GM23338 (cell line): ENCODE results near the gene PHC3. TPM values are rescaled to one million over a fixed set of nuclear protein-coding genes. Genes with fewer than 3 reads are reported as not detected.

Experiments
- ATAC-seq: fragments of 200-7000 bp; cut with Tn5 transposase; 3 replicates; pipeline ENCODE4 v1.9.1; 2020
- DNase-seq: peaks from one replicate; pipeline ENCODE4 v3.0.0-alpha.2; 2015; ENCODE audit warnings: low spot score
- H2AFZ ChIP-seq: fragments of 200-600 bp; sonication (generic); 2 replicates; pipeline ENCODE4 v1.8.0; 2016; ENCODE audit warnings: antibody characterized with exemption, mild to moderate bottlenecking, moderate library complexity
- H3F3A ChIP-seq: fragments of 200-600 bp; sonication (generic); replicated peaks from 2 replicates; pipeline ENCODE4 v1.8.0; 2017; ENCODE audit warnings: antibody characterized with exemption, mixed run types, low read depth
- H3K27ac ChIP-seq: fragments of 200-600 bp; sonication (generic); 2 replicates; pipeline ENCODE4 v1.6.1; 2016; ENCODE audit warnings: low read depth
- H3K27me3 ChIP-seq: fragments of 200-600 bp; sonication (generic); 2 replicates; pipeline ENCODE4 v1.8.0; 2016; ENCODE audit warnings: mild to moderate bottlenecking, mixed run types, moderate library complexity; ENCODE audit not compliant: insufficient read depth
- H3K36me3 ChIP-seq: fragments of 200-600 bp; sonication (generic); 2 replicates; pipeline ENCODE4 v1.8.0; 2016; ENCODE audit warnings: mild to moderate bottlenecking; ENCODE audit not compliant: insufficient read depth
- H3K4me1 ChIP-seq: fragments of 200-600 bp; sonication (generic); 2 replicates; pipeline ENCODE4 v1.8.0; 2016; ENCODE audit warnings: mild to moderate bottlenecking, moderate library complexity; ENCODE audit not compliant: insufficient read depth
- H3K4me2 ChIP-seq: fragments of 200-600 bp; sonication (generic); 2 replicates; pipeline ENCODE4 v1.7.1; 2017; ENCODE audit warnings: mixed run types
- H3K4me3 ChIP-seq: fragments of 200-600 bp; sonication (generic); 2 replicates; pipeline ENCODE4 v1.6.1; 2016; ENCODE audit warnings: mixed run types
- H3K79me2 ChIP-seq: fragments of 200-600 bp; sonication (generic); replicated peaks from 2 replicates; pipeline ENCODE4 v1.8.0; 2017; ENCODE audit warnings: mild to moderate bottlenecking; ENCODE audit not compliant: insufficient read depth
- H3K9me2 ChIP-seq: fragments of 200-600 bp; sonication (generic); 2 replicates; pipeline ENCODE4 v1.8.0; 2017; ENCODE audit not compliant: insufficient read depth
- H4K20me1 ChIP-seq: fragments of 200-600 bp; sonication (generic); replicated peaks from 2 replicates; pipeline ENCODE4 v1.8.0; 2017; ENCODE audit warnings: mild to moderate bottlenecking; ENCODE audit not compliant: insufficient read depth
- H3K27ac Mint-ChIP-seq: 2 replicates; pipeline ENCODE4 v1.8.0; 2020; ENCODE audit warnings: inconsistent platforms, mild to moderate bottlenecking, moderate library complexity, mixed read lengths
- H3K27me3 Mint-ChIP-seq: 3 replicates; pipeline ENCODE4 v1.8.0; 2022; ENCODE audit warnings: low read depth, mild to moderate bottlenecking, moderate library complexity, mixed read lengths, inconsistent platforms; ENCODE audit not compliant: insufficient read depth, poor library complexity
- H3K36me3 Mint-ChIP-seq: 3 replicates; pipeline ENCODE4 v1.8.0; 2021; ENCODE audit warnings: low read depth, mild to moderate bottlenecking, inconsistent platforms, moderate library complexity, mixed read lengths
- H3K4me1 Mint-ChIP-seq: 3 replicates; pipeline ENCODE4 v1.8.0; 2020; ENCODE audit warnings: mild to moderate bottlenecking, inconsistent platforms, mixed read lengths
- H3K4me3 Mint-ChIP-seq: 3 replicates; pipeline ENCODE4 v1.8.0; 2021; ENCODE audit warnings: moderate library complexity, mild to moderate bottlenecking, inconsistent platforms, mixed read lengths
- H3K9me3 Mint-ChIP-seq: 3 replicates; pipeline ENCODE4 v1.8.0; 2020; ENCODE audit warnings: moderate library complexity, mild to moderate bottlenecking, inconsistent platforms, mixed read lengths
- EZH2 ChIP-seq: fragments of 200-600 bp; sonication (generic); IDR thresholded peaks from one replicate; pipeline ENCODE4 v1.8.0; 2017; ENCODE audit warnings: antibody characterized with exemption, mild to moderate bottlenecking, low read depth; ENCODE audit not compliant: unreplicated experiment
- JUNB ChIP-seq: IDR thresholded peaks from one replicate; pipeline ENCODE4 v1.6.1; 2016; ENCODE audit warnings: antibody characterized with exemption; ENCODE audit not compliant: unreplicated experiment
- ZNF114 ChIP-seq: fragments of 250-450 bp; sonication (Bioruptor Pico); IDR thresholded peaks from 2 replicates; pipeline ENCODE4 v1.5.0; 2020; ENCODE audit warnings: mild to moderate bottlenecking, moderate library complexity
- ZNF462 ChIP-seq: fragments of 250-450 bp; sonication (Bioruptor Pico); IDR thresholded peaks from 2 replicates; pipeline ENCODE4 v1.5.0; 2020; ENCODE audit warnings: mild to moderate bottlenecking, moderate library complexity
- polyA plus RNA-seq: library from polyadenylated mRNA; unstranded; fragments of >200 nt; fragmentation: Nextera tagmentation; extraction: Ambion mirVana; gene quantifications from 2 replicates; pipeline ENCODE4 v1.2.1, GENCODE V29; 2016
- total RNA-seq: library from RNA; depleted of rRNA; stranded (reverse); fragments of >200 nt; shearing (Covaris generic); gene quantifications from 2 replicates; pipeline ENCODE4 v1.2.3, GENCODE V29; 2014
- TF ChIP-seq, protein P1 (sequence below): IDR thresholded peaks from one replicate; pipeline ENCODE4 v1.6.1; 2018; ENCODE audit warnings: antibody characterized with exemption; ENCODE audit not compliant: unreplicated experiment

PHC3 gene
- total and polyA plus RNA-seq, 2 experiments from 2014 or later: 23.9 to 83.5 TPM

- Mint-ChIP-seq H3K36me3 (peaks cover 12% of the 10 kb centered on the region), H3K9me3 (no peaks in the 10 kb centered on the region), H3K27me3 (peaks cover 3% of the 10 kb centered on the region), H3K27ac (no peak overlapping the region; the same call in 1 of the 2 replicates), H3K4me3 (no peak overlapping the region), H3K4me1 (peaks cover 19% of the 10 kb centered on the region; the same call in 2 of the 3 replicates)
- Histone ChIP-seq H3K27ac (no peak overlapping the region), H3K9me2 (no peaks in the 10 kb centered on the region), H3K79me2 (peaks cover 27% of the 10 kb centered on the region; the same call in 1 of the 2 replicates), H3K27me3 (no peaks in the 10 kb centered on the region), H3K36me3 (no peaks in the 10 kb centered on the region; the same call in 1 of the 2 replicates), H3K4me1 (0 out of 2 replicates have a peak, but pooled peaks cover 4% of the 10 kb centered on the region), H4K20me1 (no peaks in the 10 kb centered on the region; the same call in 1 of the 2 replicates), H3K4me2 (no peak overlapping the region), H2AFZ (no peak overlapping the region), H3K4me3 (no peak overlapping the region), H3F3A (0 out of 2 replicates have a peak, but pooled peaks cover 3% of the 10 kb centered on the region)
- ATAC-seq: no peak
- no peak for DNase-seq
- no peak for TF ChIP-seq EZH2
- no peak for TF ChIP-seq ZNF114 (CRISPR knock-in tag)
- no peak for TF ChIP-seq ZNF462 (CRISPR knock-in tag)
- TF ChIP-seq, protein P1, sequence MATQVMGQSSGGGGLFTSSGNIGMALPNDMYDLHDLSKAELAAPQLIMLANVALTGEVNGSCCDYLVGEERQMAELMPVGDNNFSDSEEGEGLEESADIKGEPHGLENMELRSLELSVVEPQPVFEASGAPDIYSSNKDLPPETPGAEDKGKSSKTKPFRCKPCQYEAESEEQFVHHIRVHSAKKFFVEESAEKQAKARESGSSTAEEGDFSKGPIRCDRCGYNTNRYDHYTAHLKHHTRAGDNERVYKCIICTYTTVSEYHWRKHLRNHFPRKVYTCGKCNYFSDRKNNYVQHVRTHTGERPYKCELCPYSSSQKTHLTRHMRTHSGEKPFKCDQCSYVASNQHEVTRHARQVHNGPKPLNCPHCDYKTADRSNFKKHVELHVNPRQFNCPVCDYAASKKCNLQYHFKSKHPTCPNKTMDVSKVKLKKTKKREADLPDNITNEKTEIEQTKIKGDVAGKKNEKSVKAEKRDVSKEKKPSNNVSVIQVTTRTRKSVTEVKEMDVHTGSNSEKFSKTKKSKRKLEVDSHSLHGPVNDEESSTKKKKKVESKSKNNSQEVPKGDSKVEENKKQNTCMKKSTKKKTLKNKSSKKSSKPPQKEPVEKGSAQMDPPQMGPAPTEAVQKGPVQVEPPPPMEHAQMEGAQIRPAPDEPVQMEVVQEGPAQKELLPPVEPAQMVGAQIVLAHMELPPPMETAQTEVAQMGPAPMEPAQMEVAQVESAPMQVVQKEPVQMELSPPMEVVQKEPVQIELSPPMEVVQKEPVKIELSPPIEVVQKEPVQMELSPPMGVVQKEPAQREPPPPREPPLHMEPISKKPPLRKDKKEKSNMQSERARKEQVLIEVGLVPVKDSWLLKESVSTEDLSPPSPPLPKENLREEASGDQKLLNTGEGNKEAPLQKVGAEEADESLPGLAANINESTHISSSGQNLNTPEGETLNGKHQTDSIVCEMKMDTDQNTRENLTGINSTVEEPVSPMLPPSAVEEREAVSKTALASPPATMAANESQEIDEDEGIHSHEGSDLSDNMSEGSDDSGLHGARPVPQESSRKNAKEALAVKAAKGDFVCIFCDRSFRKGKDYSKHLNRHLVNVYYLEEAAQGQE: no peak
- no peak for TF ChIP-seq JUNB
These were observed 132.2 kb downstream of the PHC3 start for GRCh38 chr3:170049146-170050000.
